CD1c-positive myeloid dendritic cell (primary cell): ENCODE data around the gene NHLH1.

Experiments used
- DNase-seq: peaks from one replicate; pipeline ENCODE4 v3.0.0-alpha.2; 2016; ENCODE audit errors: extremely low spot score

Gene NHLH1

DNA sequence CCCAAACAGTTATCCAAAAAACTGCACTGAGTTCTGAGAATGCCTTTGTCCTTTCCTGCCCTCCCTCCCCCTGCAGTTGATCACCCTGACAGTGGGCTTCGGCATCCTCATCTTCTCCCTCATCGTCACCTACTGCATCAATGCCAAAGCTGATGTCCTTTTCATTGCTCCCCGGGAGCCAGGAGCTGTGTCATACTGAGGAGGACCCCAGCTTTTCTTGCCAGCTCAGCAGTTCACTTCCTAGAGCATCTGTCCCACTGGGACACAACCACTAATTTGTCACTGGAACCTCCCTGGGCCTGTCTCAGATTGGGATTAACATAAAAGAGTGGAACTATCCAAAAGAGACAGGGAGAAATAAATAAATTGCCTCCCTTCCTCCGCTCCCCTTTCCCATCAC lies 8.8 kb upstream of the NHLH1 start:
- no peak for DNase-seq

DNA sequence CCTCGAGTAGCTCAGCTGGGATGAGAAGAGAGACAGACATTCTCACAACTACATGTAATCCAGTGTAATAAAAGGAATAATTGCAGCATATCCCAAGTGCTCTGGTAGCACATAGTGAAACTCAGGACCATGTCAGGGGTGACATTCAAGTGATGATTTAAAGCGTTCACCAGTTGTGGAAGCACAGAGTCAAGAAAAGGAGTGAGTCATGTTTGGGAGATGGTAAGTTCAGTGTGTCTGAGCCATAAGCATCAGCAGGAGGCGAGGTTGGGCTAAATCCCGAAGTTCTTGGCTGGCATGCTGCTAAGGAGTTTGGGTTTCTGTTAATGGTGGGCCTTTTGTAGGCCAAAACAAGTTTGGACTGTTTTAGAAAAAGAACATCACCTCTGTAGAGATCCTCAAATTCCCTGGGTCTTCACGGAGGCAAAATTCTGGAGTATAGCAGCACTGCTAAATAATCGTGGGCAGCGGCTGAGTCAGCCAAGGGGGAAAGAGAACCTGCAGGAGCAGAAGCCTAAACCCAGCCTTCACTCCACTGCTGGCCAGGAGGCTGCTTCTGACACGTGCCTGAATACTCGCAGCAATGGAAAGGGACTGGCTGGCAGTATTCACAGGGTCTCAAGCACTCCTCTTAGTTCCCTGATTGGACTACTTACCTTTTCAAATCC lies 7.2 kb upstream of the NHLH1 start:
- DNase-seq, result no peak

DNA sequence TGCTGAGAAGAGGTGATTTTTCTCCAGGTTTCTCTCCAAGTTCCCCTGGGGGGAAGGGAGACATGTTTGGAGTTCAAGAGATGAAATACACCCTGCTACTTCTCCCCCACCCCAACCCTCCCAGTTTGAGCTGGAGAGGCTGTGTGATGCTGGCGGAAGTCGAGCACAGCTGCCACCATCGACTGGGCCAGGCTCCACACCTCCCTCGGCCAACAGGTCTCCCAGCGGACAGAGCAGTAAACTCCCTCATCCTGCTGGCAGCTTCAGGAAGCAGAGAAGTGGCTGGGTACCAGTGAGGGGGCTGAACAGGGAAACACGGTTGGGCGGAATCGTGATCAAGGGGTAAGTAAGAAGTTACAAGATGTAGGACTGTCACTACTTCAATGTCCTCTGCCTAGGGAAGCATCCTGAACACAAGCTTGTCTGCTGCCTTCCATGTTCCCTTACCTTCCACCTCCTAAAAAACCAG lies 6.6 kb upstream of the NHLH1 start:
- no peak for DNase-seq

DNA sequence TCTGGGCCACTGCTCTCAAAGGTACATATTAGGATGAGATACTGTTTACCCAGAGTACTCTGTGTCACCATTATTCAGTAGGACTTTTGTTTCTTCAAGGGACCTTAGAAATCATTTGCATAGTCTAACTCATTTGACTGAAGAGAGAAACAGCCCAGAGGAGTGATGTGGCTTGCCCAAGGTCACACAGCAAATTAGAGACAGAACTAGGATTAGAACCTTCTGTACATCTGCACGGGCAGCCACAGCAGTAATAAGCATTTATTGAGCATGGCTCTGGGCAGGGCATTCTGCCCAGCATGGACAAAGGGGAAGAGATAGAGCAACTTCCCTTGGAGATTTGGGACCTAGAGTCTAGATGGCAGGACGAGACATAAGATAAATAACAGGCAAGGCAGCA lies 5.7 kb upstream of the NHLH1 start:
- no peak for DNase-seq

DNA sequence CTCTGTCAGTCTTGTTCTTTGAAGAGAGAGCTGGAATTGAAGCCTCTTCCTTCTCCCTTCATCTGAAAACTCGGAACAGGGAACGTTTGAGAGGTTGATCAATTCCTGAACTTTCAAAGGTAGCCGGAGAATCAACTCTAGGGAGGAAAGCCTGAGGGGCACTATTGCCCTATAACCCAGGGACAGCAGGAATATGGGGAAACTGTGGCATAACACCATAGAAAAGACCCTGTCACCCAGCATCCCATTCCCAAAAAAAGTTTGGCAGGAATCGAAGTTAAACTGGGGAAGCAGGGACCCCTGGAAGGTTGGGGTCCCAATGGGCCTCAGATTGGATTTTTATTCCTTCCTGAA lies 5.1 kb upstream of the NHLH1 start:
- no peak for DNase-seq

DNA sequence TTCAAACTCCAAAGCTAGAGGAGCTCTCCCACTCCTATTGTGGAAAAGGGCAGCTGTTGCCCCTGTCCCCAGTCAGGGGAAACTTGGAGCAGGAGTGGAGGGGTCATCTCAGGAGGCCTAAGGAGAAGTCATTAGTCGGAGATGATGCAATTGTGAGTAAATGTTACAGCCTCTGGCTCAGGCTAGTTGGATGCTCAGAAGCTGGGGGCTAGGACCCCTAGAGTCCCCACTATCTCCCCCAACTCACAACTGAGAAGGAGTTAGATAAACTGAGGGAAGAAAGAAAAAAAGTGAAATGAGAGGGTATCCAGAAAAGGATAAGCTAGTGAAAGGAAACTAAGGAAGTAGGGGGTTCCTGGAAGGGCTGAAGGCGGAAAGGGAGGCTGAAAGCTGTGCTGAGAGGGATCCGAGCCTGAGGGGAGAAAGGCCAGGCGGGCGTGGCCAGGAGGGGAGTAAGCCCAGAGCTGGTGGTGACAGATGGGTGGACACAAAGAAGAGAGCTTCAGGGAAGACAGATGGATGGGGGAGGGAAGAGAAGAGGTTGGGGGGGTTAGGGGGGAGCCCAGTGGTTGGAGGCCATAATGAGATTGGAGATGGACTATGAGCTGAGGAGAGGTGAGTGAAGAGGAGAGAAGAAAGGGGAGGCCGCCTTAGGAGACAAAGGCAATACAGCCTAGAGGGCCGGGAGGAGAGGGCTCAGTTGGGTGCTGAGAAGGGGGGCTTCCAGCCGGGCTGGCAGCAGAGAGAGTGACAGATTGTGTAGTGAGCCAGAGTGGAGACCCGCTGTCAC lies 4.5 kb upstream of the NHLH1 start:
- DNase-seq, result no peak

DNA sequence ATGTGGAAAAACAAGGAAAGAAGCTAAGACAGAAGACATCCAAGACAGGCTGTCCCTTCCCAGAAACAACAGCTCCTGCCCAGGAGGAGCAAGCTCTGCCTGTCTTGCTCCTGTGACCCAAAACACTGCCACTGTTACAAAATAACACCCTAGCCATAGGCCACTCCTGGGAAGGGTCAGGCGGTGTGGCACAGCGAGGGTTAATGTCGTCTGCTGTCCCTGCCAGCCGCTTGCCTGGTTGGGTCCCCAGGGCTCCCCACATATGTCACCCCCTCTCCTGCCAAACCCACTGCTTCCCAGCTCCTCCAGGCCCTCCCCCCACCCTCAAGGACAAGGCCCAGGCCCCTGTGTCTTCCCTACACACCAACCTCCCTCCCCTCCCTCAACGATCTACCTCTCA lies 3.9 kb upstream of the NHLH1 start:
- DNase-seq, result no peak

DNA sequence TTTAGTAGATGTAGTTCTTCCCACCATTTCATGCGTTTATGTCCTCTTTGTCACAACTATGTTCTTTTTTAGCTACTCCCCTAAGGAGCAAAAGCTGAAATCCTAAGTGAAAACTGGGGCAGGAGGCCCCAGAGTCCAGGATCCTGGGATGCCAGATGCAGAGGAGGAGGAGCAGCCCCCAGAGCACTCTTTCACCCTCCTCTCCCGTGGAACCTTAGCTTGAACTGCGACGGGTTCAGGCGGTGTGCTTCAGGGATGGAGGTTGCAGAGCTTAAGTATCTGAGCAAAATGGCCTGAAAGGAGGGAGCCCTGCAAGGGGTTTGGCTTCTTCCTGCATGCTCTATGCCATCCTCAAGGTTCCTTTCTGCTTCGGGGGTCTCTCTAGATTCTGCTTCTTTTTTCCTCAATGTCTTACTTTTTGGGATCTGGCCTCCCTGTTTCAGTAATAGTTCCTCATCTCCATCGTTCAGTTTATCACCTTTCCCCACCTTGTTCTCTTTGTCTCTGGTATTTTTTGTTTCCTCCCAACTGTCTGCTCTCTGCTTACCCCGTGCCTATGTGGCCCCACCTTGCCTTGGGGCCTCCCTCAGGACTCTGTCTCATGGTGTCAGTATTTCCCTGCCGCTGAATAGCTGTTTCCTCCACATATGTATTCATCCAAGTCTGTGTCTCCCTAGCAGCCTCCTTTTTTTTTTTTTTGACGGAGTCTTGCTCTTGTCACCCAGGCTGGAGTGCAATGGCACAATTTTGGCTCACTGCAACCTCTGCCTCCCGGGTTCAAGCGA lies 2.7 kb upstream of the NHLH1 start:
- no peak for DNase-seq

DNA sequence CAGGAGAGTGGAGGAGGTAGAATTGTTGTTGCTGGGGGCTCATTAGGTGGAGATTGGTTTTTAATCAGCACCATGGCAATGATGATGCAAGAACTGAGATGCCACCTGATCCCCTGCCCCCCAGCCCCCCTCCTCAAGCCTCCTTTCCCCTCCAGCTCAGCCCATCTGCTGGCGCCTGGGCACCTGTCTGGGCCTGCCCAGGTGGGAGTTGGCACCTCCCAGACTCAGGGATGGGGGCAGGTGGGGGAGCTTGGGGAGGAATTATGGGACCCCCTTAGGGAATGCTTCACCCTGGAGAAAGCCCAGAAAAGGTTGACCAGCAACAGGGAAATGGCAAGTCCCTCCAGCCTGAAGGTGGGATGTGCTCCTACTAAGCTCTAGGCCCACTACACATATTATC lies 1.5 kb upstream of the NHLH1 start:
- no peak for DNase-seq

DNA sequence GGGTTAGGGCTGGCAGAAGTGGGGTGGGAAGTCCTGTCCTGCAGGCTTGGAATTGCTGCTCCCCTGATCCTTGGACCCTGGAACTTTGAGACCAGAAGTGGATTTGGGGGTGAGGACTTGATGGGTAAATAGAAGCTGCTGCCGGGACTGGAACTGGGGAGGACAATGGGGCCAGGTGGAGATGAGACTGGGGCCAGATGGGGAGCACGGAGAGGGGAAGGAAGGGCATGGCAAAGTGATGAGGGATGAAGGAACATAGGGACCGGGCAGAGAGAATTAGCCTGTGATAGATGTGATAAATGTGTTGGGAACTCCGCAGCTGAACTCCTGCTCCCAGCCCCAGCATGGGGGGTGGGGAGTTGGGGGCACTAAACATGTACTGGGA lies 637 bp downstream of the NHLH1 start:
- no peak for DNase-seq

DNA sequence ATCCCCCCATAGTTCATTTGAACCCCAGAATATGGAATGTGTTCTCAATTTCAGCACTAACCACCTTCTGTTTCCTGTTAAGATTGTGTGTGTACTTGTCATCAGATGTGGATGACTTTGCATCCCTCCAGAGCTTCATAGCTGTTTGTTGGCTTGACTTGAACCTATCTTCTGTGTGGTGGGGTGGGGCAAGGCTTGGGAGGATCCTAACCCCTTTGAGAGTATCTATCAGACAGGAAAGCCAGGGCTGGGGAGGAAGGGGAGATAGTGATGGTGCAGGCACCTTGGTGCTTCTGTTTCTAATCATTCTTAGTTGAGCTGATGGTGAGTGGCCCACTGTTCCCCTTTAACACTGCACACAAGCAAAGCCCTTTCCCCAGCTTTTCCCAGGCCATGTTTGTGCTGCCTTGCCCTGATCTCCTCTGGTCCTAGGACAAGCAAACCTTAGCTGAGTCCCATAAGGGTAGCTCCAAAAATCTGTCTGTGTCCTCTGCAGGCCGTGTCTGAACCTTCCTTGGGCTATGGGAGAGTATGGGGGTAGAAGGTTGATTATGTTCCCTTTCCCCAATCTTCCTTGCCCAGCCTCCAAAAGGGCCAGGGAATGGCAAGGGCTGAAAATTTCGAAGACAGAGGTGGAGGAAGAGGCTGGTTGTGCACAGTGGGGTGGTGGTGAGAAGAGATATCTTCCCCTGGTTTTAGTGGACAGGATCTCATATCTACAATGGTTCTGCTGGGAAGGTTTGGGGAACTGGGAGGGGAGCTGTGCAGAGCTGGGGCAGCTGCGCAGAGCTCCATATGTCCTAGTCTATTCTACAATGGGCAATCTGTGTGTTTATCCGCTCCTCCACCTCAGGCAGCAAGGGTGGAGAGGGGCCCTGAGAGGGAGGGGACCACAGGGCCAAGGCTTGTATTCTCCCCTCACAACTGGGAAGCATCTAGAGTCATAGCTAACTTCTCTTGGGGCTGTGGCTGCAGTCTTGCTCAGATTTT lies 1.4 kb downstream of the NHLH1 start:
- no peak for DNase-seq

DNA sequence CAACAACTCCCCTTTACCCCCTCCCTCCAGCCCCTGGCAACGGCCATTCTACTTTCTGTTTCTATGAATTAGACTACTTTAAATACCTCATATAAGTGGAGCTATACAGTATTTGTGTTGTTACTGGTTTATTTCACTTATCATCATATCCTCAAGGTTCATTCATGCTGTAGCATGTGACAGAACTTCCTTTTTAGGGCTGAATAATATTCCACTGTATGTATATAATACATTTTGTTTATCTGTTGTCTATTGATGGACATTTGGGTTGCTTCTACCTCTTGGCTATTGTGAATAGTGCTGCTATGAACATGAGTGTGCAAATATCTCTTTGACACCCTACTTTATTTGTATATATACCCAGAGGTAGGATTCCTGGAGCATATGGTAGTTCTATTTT lies 2.2 kb downstream of the NHLH1 start:
- no peak for DNase-seq

DNA sequence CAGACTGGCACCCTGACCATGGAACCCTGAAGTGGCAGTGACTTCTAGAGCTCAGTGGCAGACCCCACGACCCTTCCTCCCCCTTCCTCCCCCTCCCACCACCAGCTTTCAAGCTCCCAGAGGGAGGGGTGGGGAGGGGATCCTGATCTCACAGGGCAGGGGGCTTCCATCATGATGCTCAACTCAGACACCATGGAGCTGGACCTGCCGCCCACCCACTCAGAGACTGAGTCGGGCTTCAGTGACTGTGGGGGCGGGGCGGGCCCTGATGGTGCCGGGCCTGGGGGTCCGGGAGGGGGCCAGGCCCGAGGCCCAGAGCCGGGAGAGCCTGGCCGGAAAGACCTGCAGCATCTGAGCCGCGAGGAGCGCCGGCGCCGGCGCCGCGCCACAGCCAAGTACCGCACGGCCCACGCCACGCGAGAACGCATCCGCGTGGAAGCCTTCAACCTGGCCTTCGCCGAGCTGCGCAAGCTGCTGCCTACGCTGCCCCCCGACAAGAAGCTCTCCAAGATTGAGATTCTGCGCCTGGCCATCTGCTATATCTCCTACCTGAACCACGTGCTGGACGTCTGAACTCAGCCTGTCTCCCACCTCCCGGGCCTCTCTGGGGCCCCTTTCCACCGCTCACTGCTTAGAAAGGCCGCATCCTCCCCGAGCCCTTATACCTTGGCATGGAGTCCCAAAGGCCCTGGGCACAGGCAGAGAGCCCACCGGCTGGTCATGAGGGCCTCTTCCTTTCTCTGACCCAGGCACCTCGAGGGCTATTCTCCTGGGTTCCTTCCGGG lies 3.9 kb downstream of the NHLH1 start:
- no peak for DNase-seq

DNA sequence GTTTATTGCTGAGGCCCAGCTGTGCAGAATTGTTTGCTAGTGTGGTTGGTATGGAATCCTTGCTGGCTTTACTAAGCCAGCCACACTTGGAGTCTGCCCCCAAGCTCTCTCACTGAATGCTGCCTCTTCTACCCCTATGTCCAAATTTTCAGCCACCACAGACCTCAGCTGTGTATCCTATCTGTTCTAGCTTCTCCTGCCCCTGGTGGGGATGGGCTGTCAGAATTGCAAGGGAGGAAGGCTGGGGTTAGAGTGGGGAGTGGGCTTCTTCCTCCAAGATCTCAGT lies 4.4 kb downstream of the NHLH1 start:
- DNase-seq, result no peak

DNA sequence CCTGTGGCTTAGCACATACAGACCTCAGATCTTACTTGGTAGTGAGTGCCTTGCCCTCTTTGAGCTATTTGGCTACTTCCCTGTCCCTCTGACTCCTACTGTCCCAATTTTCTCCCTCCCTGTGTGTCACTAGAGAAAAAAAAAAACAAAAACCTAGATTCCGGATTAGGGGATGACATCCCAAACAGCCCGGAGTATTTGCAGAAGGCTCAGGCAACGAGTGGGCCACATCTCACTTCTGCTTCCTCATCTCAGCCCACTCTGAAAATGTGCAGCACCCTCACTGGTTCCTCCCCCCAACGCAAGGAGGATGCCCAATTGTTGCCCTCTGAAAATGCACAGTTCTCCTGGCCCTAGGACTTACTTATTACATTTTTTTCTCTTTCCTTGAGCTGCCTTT lies 4.9 kb downstream of the NHLH1 start:
- peak; percentile 91 for DNase-seq

DNA sequence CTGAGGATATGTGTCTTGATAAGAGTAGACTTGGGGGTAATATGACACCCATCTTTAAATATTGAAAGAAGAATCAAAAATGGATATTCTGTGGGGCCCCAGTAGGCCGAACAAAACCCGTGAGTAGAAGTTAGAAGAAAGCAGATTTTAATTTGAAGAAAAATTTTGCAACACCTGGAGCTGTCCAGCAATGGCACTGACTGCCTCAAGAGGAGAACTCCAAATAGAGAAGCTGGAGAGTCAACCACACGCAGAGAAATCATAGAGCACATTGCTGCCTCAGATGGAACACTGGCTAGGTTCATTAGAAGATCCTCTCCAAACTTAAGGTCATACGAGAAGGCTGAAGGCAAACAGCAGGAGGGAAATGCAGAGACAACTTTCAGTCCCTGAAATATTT lies 6.8 kb downstream of the NHLH1 start:
- peak; percentile 77 for DNase-seq

DNA sequence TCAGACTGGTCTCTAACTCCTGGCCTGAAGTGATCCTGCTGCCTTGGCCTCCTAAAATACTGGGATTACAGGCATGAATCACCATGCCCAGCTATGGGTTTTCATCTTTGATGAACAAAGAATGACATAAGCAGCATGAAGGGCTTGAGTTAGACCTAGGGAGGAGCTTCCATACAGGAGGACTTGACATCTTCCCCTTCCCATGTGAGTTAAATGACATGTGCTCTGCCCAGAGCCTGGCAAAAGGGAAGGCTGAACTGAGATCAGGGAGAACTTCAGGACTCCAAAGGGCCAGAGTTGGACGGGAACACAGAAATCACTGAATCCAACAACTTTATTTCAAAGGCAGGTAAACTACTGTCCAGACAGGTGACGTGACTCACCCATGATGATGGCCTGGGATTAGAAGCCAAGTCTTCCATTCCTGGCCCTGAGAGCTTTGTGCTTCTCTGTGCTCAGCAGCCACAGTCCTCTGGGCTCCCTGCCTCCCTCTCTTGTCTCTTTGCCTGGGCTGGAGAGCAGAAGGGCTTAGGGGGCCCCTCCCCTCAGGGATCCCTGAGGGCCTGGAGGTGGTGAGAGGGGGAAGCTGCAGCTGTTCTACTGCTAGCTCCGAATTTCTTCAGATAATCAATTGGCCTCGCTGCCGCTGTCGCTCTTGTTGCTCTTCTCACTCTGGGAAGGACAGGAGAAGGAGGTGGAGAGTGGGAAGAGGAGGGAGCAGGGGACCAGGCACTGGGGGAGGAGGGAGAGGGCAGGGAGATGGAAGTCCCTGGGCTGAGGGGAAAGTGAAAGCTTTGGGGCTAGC lies 7.6 kb downstream of the NHLH1 start:
- DNase-seq, result peak; percentile 30

DNA sequence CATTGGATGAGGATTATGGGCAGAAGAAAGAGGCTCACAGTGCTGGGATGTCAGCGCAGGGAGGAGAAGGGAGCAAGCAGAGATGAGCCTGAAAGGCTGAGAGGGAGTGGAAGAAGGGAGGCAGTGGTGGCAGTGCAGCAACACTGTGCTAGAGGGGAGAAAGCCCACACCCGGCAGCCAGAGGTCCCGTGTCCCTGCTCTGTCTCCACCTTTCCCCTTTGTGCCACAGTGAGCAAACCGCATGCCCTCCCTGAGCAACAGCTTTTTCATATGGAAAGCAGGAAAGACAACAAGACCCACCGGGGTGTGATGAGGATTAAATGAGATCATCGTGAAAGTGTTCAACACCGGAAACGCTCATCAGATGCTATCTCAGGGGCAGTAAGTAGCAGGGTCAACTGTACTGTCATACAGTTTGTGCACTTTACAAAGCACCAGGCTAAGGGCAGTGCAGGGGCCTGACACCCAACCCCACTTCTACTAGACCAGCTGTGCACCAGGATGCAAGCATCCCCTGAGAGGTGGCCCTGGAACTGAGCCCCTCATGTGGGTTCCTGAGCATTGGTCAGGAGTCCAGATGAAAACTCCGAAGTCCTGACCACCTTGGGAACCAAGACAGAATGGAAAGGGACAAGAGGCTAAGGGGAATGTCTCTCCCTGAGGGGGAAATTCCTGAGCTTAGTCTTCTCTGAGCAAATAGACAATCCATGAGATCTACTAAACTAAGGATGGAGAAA lies 9.1 kb downstream of the NHLH1 start:
- peak; percentile 72 for DNase-seq

DNA sequence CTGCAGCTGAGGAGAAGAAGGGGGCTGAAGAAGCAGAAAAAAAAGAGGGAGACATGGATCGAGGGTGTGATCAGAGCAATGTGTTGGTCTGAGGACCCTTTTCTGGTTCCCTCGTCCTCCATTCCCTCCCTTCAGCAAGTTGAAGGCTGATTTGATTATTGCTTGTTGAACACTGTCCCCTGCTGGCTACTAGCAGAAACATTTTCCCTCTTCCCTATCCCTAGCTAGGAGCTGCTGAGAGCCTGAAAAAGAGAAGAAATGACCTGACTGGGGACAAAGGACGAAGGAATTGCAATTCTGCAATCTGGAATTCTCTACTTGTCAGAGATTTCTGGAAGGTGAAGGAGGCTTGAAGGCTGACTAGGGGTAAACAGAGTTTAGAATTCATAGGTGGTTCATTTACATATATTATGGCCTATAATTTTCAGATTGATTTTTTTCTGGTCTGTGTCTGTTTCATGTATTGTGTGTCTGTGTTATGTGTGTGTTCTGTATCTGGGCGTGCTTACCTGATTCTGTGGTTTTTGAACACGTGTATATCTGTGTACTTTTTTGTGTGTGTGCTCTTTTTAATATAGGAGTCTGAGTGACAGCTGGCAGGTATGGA lies 9.8 kb downstream of the NHLH1 start:
- DNase-seq, result peak; percentile 76
